ENCODE results near the gene CNKSR3.

CNKSR3 gene

GRCh38 chr6:154390034-154390433 is 120.5 kb downstream of the CNKSR3 start:
- no peak overlapping the region for H3K23ac ChIP-seq (ENCODE audit: low read depth, low read length, poor library complexity)
- H2BK15ac ChIP-seq (ENCODE audit: low read length), result no peak overlapping the region
- H3K4me1 ChIP-seq (ENCODE audit: control insufficient read depth in 2 of 2, insufficient read depth in 1 of 2, low read depth in 1 of 2, low read length in 2 of 2), result no peaks in the 10 kb centered on the region
- H3K9ac ChIP-seq (ENCODE audit: low read depth, low read length, poor library complexity), result no peak overlapping the region
- no peak overlapping the region for H2AFZ ChIP-seq (ENCODE audit: low read length)
- no peak overlapping the region for H3K14ac ChIP-seq (ENCODE audit: low read length)
- H4K91ac ChIP-seq (ENCODE audit: low read depth, low read length, poor library complexity), result no peak overlapping the region
- H3K4me3 ChIP-seq (ENCODE audit: low read length in 2 of 2), result no peak overlapping the region
- no peak overlapping the region for H4K8ac ChIP-seq (ENCODE audit: low read depth, low read length)
- H3K4ac ChIP-seq (ENCODE audit: low read length), result no peak overlapping the region
- no peak overlapping the region for H2BK12ac ChIP-seq (ENCODE audit: low read length)
- H2BK5ac ChIP-seq (ENCODE audit: low read length), result no peak overlapping the region
- DNase-seq (ENCODE audit: low spot score), result no peak
- H3K4me2 ChIP-seq (ENCODE audit: insufficient read depth, low read length, poor library complexity, severe bottlenecking), result no peak overlapping the region
- WGBS, 2 donors (ENCODE audit: extremely low coverage in 2 of 2, insufficient read length in 2 of 2, insufficient replicate concordance in 1 of 2), result no CpG with 5 or more reads among the region's 1 CpG
- H3K27ac ChIP-seq (replicated peaks; ENCODE audit: low read length), result no peak overlapping the region
- H2BK120ac ChIP-seq (ENCODE audit: low read depth, low read length), result no peak overlapping the region
- no peak overlapping the region for H2AK5ac ChIP-seq (ENCODE audit: low read depth, low read length)
- H3K27me3 ChIP-seq (ENCODE audit: control insufficient read depth in 3 of 3, insufficient read depth in 3 of 3, low read depth in 1 of 3, low read length in 3 of 3), result no peaks in the 10 kb centered on the region
- H3K79me1 ChIP-seq (ENCODE audit: low read depth, low read length), result no peaks in the 10 kb centered on the region
- no peak overlapping the region for H3K18ac ChIP-seq (ENCODE audit: low read length)
- H3K9me3 ChIP-seq (replicated peaks in 1 of 2; ENCODE audit: control insufficient read depth in 2 of 2, insufficient read depth in 1 of 2, low read depth in 1 of 2, low read length in 2 of 2), result no peaks in the 10 kb centered on the region
- no peaks in the 10 kb centered on the region for H3K36me3 ChIP-seq (replicated peaks in 1 of 2; ENCODE audit: control insufficient read depth in 2 of 2, insufficient read depth in 2 of 2, low read length in 2 of 2)

DNA sequence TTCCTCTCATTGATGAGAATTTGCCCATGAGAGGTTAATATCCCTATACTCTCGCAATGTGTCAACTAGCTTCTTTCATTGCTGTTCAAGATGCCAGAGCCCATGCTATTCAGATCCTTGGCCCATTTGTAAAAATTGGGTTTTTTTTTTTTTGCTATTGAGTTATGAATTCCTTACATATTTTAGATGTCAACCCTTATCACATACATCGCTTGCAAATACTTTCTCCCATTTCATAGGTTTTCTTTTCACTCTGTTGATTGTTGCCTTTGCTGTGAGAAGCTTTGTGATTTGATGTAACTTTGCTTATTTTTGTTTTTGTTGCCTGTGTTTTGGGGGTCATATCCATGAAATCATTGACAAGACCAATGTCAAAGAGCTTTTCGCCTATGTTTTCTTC is 121.7 kb downstream of the CNKSR3 start:
- no peaks in the 10 kb centered on the region for H3K9me3 ChIP-seq (replicated peaks in 1 of 2; ENCODE audit: control insufficient read depth in 2 of 2, insufficient read depth in 1 of 2, low read depth in 1 of 2, low read length in 2 of 2)
- no peak overlapping the region for H3K23ac ChIP-seq (ENCODE audit: low read depth, low read length, poor library complexity)
- no peak overlapping the region for H2BK12ac ChIP-seq (ENCODE audit: low read length)
- H2AFZ ChIP-seq (ENCODE audit: low read length), result no peak overlapping the region
- H4K91ac ChIP-seq (ENCODE audit: low read depth, low read length, poor library complexity), result no peak overlapping the region
- H3K4ac ChIP-seq (ENCODE audit: low read length), result no peak overlapping the region
- H3K36me3 ChIP-seq (replicated peaks in 1 of 2; ENCODE audit: control insufficient read depth in 2 of 2, insufficient read depth in 2 of 2, low read length in 2 of 2), result no peaks in the 10 kb centered on the region
- H2BK5ac ChIP-seq (ENCODE audit: low read length), result no peak overlapping the region
- H3K14ac ChIP-seq (ENCODE audit: low read length), result no peak overlapping the region
- no peaks in the 10 kb centered on the region for H3K27me3 ChIP-seq (ENCODE audit: control insufficient read depth in 3 of 3, insufficient read depth in 3 of 3, low read depth in 1 of 3, low read length in 3 of 3)
- no peak overlapping the region for H3K27ac ChIP-seq (replicated peaks; ENCODE audit: low read length)
- H3K4me1 ChIP-seq (ENCODE audit: control insufficient read depth in 2 of 2, insufficient read depth in 1 of 2, low read depth in 1 of 2, low read length in 2 of 2), result no peaks in the 10 kb centered on the region
- H2BK15ac ChIP-seq (ENCODE audit: low read length), result no peak overlapping the region
- H4K8ac ChIP-seq (ENCODE audit: low read depth, low read length), result no peak overlapping the region
- no peak overlapping the region for H3K9ac ChIP-seq (ENCODE audit: low read depth, low read length, poor library complexity)
- H3K18ac ChIP-seq (ENCODE audit: low read length), result no peak overlapping the region
- H3K4me2 ChIP-seq (ENCODE audit: insufficient read depth, low read length, poor library complexity, severe bottlenecking), result no peak overlapping the region
- no peak overlapping the region for H2BK120ac ChIP-seq (ENCODE audit: low read depth, low read length)
- WGBS, 2 donors (ENCODE audit: extremely low coverage in 2 of 2, insufficient read length in 2 of 2, insufficient replicate concordance in 1 of 2), result no CpG with 5 or more reads among the region's 3 CpGs
- H2AK5ac ChIP-seq (ENCODE audit: low read depth, low read length), result no peak overlapping the region
- no peak overlapping the region for H3K4me3 ChIP-seq (ENCODE audit: low read length in 2 of 2)
- H3K79me1 ChIP-seq (ENCODE audit: low read depth, low read length), result no peaks in the 10 kb centered on the region
- DNase-seq (ENCODE audit: low spot score), result no peak

DNA sequence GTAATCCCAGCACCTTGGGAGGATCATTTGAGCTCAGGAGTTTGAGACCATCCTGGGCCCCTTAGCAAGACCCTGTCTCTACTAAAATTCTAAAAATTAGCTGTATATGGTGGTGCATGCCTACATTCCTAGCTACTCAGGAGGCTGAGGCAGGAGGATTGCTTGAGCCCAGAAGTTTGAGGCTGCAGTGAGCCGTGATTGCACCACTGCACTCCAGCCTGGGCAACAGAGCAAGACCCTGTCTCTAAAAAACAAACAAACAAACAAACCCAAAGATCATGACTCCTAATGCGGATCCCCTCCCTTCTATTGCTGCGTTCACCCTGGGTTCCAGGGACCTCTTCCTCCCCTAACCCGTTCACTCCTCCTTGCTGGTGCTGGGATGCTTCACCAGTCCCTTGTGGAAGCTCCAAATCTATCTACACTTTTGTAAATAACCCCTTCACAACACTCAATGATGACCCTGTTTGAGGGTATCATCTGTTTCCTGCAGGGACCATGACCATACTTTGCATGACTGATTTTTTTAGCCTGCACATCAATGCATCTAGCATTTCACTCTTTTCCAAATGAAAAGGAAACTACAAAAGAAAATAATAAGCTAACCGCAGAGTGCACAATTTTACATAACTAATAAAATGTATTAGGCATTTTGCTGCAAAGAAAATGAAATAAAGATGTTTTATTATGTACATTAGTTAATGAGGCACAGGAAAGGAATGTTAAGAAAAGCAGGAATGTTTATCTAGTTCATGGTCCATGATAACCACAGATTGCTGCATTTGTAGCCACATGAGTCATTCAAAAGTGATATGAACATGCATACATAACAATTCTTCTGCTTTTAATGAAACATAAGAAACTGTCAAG is 123.4 kb downstream of the CNKSR3 start:
- Histone ChIP-seq H3K23ac (ENCODE audit: low read depth, low read length, poor library complexity) (no peak overlapping the region), H3K36me3 (replicated peaks in 1 of 2; ENCODE audit: control insufficient read depth in 2 of 2, insufficient read depth in 2 of 2, low read length in 2 of 2) (no peaks in the 10 kb centered on the region), H3K27ac (replicated peaks; ENCODE audit: low read length) (no peak overlapping the region), H2BK120ac (ENCODE audit: low read depth, low read length) (no peak overlapping the region), H4K91ac (ENCODE audit: low read depth, low read length, poor library complexity) (no peak overlapping the region), H3K4me2 (ENCODE audit: insufficient read depth, low read length, poor library complexity, severe bottlenecking) (no peak overlapping the region), H2BK12ac (ENCODE audit: low read length) (no peak overlapping the region), H2AFZ (ENCODE audit: low read length) (no peak overlapping the region), H3K79me1 (ENCODE audit: low read depth, low read length) (no peaks in the 10 kb centered on the region), H3K27me3 (ENCODE audit: control insufficient read depth in 3 of 3, insufficient read depth in 3 of 3, low read depth in 1 of 3, low read length in 3 of 3) (no peaks in the 10 kb centered on the region), H2BK5ac (ENCODE audit: low read length) (no peak overlapping the region), H2AK5ac (ENCODE audit: low read depth, low read length) (no peak overlapping the region), H4K8ac (ENCODE audit: low read depth, low read length) (no peak overlapping the region), H3K4me3 (ENCODE audit: low read length in 2 of 2) (no peak overlapping the region), H3K14ac (ENCODE audit: low read length) (no peak overlapping the region), H3K4ac (ENCODE audit: low read length) (no peak overlapping the region), H2BK15ac (ENCODE audit: low read length) (no peak overlapping the region), H3K4me1 (ENCODE audit: control insufficient read depth in 2 of 2, insufficient read depth in 1 of 2, low read depth in 1 of 2, low read length in 2 of 2) (no peaks in the 10 kb centered on the region), H3K18ac (ENCODE audit: low read length) (no peak overlapping the region), H3K9ac (ENCODE audit: low read depth, low read length, poor library complexity) (no peak overlapping the region), H3K9me3 (replicated peaks in 1 of 2; ENCODE audit: control insufficient read depth in 2 of 2, insufficient read depth in 1 of 2, low read depth in 1 of 2, low read length in 2 of 2) (no peaks in the 10 kb centered on the region)
- no peak for DNase-seq (ENCODE audit: low spot score)
- no CpG with 5 or more reads among the region's 5 CpGs for WGBS, 2 donors (ENCODE audit: extremely low coverage in 2 of 2, insufficient read length in 2 of 2, insufficient replicate concordance in 1 of 2)

DNA sequence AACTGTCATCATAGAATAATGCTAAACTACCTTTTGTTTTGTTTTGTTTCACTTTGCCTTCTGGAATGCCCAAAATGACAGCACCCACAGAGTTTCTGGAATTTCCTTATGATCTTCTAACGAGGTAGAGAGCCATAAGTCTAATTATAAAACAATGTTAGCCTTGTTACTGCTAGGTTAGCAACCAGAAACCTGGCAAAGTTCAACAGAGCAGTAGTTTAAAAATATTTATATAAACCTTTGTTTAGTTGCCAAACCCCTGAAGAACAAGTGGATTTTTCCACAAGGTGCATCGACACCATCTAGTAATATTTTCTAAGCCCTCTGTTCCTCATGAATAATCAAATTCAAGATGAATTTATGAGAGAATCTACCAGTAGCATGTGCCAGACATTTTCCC is 126.3 kb downstream of the CNKSR3 start:
- no peak overlapping the region for H2AK5ac ChIP-seq (ENCODE audit: low read depth, low read length)
- H3K9ac ChIP-seq (ENCODE audit: low read depth, low read length, poor library complexity), result no peak overlapping the region
- no peak overlapping the region for H3K4me2 ChIP-seq (ENCODE audit: insufficient read depth, low read length, poor library complexity, severe bottlenecking)
- no peak overlapping the region for H2BK120ac ChIP-seq (ENCODE audit: low read depth, low read length)
- H4K8ac ChIP-seq (ENCODE audit: low read depth, low read length), result no peak overlapping the region
- no peak overlapping the region for H3K18ac ChIP-seq (ENCODE audit: low read length)
- H3K27me3 ChIP-seq (ENCODE audit: control insufficient read depth in 3 of 3, insufficient read depth in 3 of 3, low read depth in 1 of 3, low read length in 3 of 3), result no peaks in the 10 kb centered on the region
- WGBS, 2 donors (ENCODE audit: extremely low coverage in 2 of 2, insufficient read length in 2 of 2, insufficient replicate concordance in 1 of 2), result no CpG with 5 or more reads among the region's 2 CpGs
- no peak overlapping the region for H4K91ac ChIP-seq (ENCODE audit: low read depth, low read length, poor library complexity)
- H2AFZ ChIP-seq (ENCODE audit: low read length), result no peak overlapping the region
- no peak overlapping the region for H3K4me3 ChIP-seq (ENCODE audit: low read length in 2 of 2)
- H3K27ac ChIP-seq (replicated peaks; ENCODE audit: low read length), result no peak overlapping the region
- no peak overlapping the region for H2BK12ac ChIP-seq (ENCODE audit: low read length)
- DNase-seq (ENCODE audit: low spot score), result no peak
- H3K79me1 ChIP-seq (ENCODE audit: low read depth, low read length), result no peaks in the 10 kb centered on the region
- no peak overlapping the region for H3K4ac ChIP-seq (ENCODE audit: low read length)
- H3K4me1 ChIP-seq (ENCODE audit: control insufficient read depth in 2 of 2, insufficient read depth in 1 of 2, low read depth in 1 of 2, low read length in 2 of 2), result no peaks in the 10 kb centered on the region
- H3K14ac ChIP-seq (ENCODE audit: low read length), result no peak overlapping the region
- H3K23ac ChIP-seq (ENCODE audit: low read depth, low read length, poor library complexity), result no peak overlapping the region
- no peaks in the 10 kb centered on the region for H3K36me3 ChIP-seq (replicated peaks in 1 of 2; ENCODE audit: control insufficient read depth in 2 of 2, insufficient read depth in 2 of 2, low read length in 2 of 2)
- no peak overlapping the region for H2BK5ac ChIP-seq (ENCODE audit: low read length)
- no peaks in the 10 kb centered on the region for H3K9me3 ChIP-seq (replicated peaks in 1 of 2; ENCODE audit: control insufficient read depth in 2 of 2, insufficient read depth in 1 of 2, low read depth in 1 of 2, low read length in 2 of 2)
- no peak overlapping the region for H2BK15ac ChIP-seq (ENCODE audit: low read length)
